Neural crest cell (in vitro differentiated cells): ENCODE measurements around the gene GGACT. TPM values are rescaled to one million over a fixed set of nuclear protein-coding genes. Genes with fewer than 3 reads are reported as not detected.
A peak's percentile ranks its signal among the peaks of the same experiment; 100 is the strongest.

Experiments used
- DNase-seq: peaks from one replicate; pipeline ENCODE4 v3.0.0; 2021; ENCODE audit warnings: low read depth, mixed read lengths, low spot score
- H3K27ac Mint-ChIP-seq: one replicate; pipeline ENCODE4 v1.8.0; 2021; ENCODE audit warnings: mild to moderate bottlenecking, mixed read lengths; ENCODE audit not compliant: unreplicated experiment
- H3K27me3 Mint-ChIP-seq: 2 replicates; pipeline ENCODE4 v1.8.0; 2021; ENCODE audit warnings: low read depth, mild to moderate bottlenecking, mixed read lengths
- H3K36me3 Mint-ChIP-seq: 2 replicates; pipeline ENCODE4 v1.8.0; 2021; ENCODE audit warnings: low read depth, mild to moderate bottlenecking, mixed read lengths
- H3K4me1 Mint-ChIP-seq: 2 replicates; pipeline ENCODE4 v1.8.0; 2021; ENCODE audit warnings: mixed read lengths
- H3K4me3 Mint-ChIP-seq: one replicate; pipeline ENCODE4 v1.8.0; 2021; ENCODE audit warnings: mild to moderate bottlenecking, mixed read lengths
- H3K9me3 Mint-ChIP-seq: 2 replicates; pipeline ENCODE4 v1.8.0; 2021; ENCODE audit warnings: mixed read lengths
- CTCF ChIP-seq: fragments of 200-600 bp; sonication (generic); conservative IDR thresholded peaks from 2 replicates; pipeline ENCODE4 v1.5.0; 2021; ENCODE audit warnings: antibody characterized with exemption, mild to moderate bottlenecking
- total RNA-seq: library from RNA; stranded (reverse); gene quantifications from 2 replicates; pipeline ENCODE4 v1.2.1, GENCODE V29; 2021

Gene GGACT
- total RNA-seq, 1 donor from 2014 or later = 5.9 TPM

DNA sequence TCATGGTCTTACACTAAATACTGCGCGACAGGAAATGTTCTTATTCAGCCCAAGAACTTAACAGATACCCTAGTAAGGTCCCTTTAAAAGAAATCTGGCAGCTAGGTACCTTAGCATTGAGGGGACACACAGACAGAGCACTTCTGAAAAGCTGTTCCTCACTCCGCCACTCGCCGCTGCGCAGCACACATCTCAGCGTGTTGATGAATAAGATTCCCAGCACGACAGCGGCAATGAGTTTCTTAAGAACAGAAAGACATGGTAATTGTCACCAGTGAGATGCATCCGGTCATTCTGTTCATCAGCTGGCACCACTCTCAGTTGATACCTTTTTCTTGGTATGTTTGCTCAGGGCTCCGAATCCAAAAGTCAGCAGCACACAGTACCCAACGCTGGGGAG, 46.1 kb upstream of the GGACT start:
- TF ChIP-seq CTCF = no peak
- Mint-ChIP-seq H3K4me1 (peaks cover 30% of the 10 kb centered on the region), H3K4me3 (no peak overlapping the region), H3K27me3 (no peaks in the 10 kb centered on the region), H3K9me3 (no peaks in the 10 kb centered on the region), H3K36me3 (peaks cover 22% of the 10 kb centered on the region), H3K27ac (no peak overlapping the region)
- no peak for DNase-seq

GRCh38 chr13:100633461-100633860, 44.9 kb upstream of the GGACT start:
- DNase-seq = no peak
- peaks cover 32% of the 10 kb centered on the region for H3K4me1 Mint-ChIP-seq
- no peak overlapping the region for H3K4me3 Mint-ChIP-seq
- H3K27ac Mint-ChIP-seq = no peak overlapping the region
- no peak for TF ChIP-seq CTCF
- no peaks in the 10 kb centered on the region for H3K9me3 Mint-ChIP-seq
- H3K36me3 Mint-ChIP-seq = peaks cover 32% of the 10 kb centered on the region
- H3K27me3 Mint-ChIP-seq = no peaks in the 10 kb centered on the region

DNA sequence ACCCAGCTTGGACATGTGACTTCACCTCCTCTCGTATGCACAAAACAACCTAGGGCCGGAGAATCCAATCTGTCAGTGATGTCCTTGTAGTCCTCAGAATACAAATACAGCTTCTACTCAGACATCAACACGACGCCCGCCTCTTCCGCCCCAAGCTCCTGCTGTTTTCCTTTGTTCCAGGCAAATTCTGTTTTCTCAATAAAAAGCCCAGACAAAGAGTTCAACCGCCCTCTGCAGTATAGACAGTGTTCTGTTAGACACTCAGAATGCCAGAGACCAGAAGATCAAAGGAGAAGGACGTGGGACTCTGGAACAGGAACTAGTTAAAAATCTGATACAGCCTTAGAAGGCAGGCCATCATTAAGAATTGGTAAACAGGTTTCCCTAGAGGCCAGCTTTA, 42.0 kb upstream of the GGACT start:
- Mint-ChIP-seq H3K4me3 (peak overlapping the region; percentile 3), H3K36me3 (peaks cover 37% of the 10 kb centered on the region), H3K27ac (peak overlapping the region; percentile 79), H3K9me3 (no peaks in the 10 kb centered on the region), H3K27me3 (no peaks in the 10 kb centered on the region), H3K4me1 (peaks cover 37% of the 10 kb centered on the region)
- TF ChIP-seq CTCF = no peak
- DNase-seq = peak; percentile 19

- Mint-ChIP-seq H3K27ac (no peak overlapping the region), H3K4me3 (no peak overlapping the region), H3K27me3 (no peaks in the 10 kb centered on the region), H3K36me3 (peaks cover 50% of the 10 kb centered on the region), H3K9me3 (no peaks in the 10 kb centered on the region), H3K4me1 (peaks cover 37% of the 10 kb centered on the region)
- no peak for TF ChIP-seq CTCF
- DNase-seq = no peak
Observed at GRCh38 chr13:100627120-100627519, 38.5 kb upstream of the GGACT start.

- Mint-ChIP-seq H3K4me3 (no peak overlapping the region), H3K27ac (no peak overlapping the region), H3K4me1 (peaks cover 24% of the 10 kb centered on the region), H3K36me3 (peaks cover 63% of the 10 kb centered on the region), H3K9me3 (no peaks in the 10 kb centered on the region), H3K27me3 (no peaks in the 10 kb centered on the region)
- TF ChIP-seq CTCF = no peak
- no peak for DNase-seq
Observed at GRCh38 chr13:100625447-100625846, 36.9 kb upstream of the GGACT start.

- Mint-ChIP-seq H3K4me1 (peaks cover 3% of the 10 kb centered on the region), H3K27ac (no peak overlapping the region), H3K27me3 (no peaks in the 10 kb centered on the region), H3K4me3 (no peak overlapping the region), H3K9me3 (peaks cover 6% of the 10 kb centered on the region), H3K36me3 (peaks cover 59% of the 10 kb centered on the region)
- no peak for TF ChIP-seq CTCF
- DNase-seq = no peak
Observed at GRCh38 chr13:100620792-100621191, 32.2 kb upstream of the GGACT start.
